NCI-H446 (cell line): ENCODE data around the gene DNAJC5.
"Not testable (repeated sequence)": the region's sequence is repeated elsewhere in the genome, so short reads cannot be mapped to it uniquely, and the experiment has no call there.

Experiments used
- DNase-seq, 2 experiments: peaks; one replicate each; lab custom pipeline; 2025; lab: John Stamatoyannopoulos, UW

DNAJC5 gene

DNA sequence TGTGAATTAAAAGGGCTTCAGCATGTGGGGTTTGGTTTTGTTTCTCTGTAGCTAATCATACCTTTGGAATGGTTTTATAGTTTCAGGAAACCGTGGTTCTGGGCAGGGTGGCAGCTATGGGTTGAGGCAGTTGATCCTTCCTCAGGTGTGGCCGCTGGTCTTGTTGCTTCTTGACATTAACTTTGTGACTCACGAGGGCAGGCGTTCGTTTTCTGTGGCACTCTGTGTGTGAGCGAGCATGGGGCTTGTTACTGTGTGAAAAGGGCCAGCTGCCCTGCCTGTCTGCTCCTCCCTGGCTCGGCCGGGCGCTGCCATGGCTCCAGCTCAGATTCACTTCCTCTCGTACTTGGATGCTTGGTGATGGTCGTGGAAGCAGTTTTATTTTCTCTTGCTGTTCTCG lies 16.2 kb downstream of the DNAJC5 start:
- DNase-seq = no peak

DNA sequence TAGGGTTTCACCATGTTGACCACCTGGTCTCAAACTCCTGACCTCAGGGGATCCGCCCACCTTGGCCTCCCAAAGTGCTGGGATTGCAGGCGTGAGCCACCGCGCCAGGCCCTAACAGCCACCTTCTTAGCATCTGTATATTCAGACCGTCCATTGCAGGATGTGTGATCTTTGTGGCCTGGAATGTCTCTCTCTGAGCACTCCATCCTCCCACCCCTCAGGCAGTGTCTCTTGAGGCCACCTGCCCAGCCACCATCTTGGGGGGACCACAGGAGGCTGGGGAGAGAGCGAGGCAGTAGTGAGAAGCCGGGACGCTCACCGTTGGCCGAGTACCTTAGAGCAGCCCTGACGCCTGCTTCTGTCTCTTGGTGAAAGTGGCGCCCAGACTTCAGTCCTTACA lies 18.8 kb downstream of the DNAJC5 start:
- no peak for DNase-seq

DNA sequence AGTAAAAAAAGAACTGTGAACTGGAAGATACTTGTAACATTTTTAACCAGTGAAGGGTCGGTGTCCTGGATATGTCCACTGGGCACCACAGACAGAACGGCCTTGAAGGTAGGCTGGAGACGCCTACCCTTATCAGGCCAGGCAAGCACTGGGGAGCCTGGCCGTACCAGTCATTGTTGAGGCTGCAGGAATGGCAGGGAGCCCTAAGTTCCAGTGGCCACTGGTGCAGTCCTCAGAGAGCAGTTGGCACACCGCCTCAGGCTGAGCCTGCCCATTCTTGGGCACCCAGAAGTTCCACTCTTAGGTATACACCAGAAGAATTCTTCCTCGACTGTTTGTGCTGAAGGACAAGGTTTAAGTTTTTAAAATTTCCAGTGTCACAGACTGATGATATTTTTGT lies 20.5 kb downstream of the DNAJC5 start:
- DNase-seq = no peak

DNA sequence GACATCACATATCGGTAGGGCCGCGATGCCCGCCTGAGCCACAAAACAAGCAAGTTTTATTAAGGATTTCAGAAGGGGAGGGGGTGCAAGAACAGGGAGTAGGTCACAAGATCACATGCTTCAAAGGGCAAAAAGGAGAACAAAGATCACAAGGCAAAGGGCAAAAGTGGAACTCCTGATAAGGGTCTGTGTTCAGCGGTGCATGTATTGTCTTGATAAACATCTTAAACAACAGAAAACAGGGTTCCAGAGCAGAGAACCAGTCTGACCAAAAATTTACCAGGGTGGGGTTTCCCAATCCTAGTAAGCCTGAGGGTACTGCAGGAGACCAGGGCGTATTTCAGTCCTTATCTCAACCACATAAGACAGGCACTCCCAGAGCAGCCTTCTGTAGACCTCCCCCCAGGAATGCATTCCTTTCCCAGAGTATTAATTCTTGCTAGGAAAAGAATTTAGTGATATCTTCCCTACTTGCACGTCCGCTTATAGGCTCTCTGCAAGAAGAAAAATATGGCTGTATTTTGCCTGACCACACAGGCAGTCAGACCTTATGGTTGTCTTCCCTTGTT lies 21.5 kb downstream of the DNAJC5 start:
- DNase-seq = not testable (repeated sequence)

DNA sequence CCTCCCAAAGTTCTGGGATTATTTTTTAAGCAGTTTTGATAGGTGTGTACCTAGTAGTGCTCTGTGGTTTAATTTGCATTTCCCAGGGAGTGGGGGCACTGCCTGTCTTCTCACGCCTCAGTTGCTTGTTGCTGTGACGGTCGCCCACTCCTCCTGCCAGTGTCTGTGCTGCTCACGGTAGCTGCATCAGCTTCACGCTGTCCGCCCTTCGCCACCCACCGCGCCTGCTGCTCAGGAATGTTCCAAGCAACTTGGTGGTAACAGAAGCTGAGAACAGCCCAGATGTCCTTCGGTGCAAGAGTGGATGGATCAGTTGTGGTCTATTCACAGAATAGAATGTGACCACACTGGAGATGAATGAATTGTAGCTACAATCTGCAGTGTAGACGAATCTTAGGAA lies 22.9 kb downstream of the DNAJC5 start:
- DNase-seq = no peak

DNA sequence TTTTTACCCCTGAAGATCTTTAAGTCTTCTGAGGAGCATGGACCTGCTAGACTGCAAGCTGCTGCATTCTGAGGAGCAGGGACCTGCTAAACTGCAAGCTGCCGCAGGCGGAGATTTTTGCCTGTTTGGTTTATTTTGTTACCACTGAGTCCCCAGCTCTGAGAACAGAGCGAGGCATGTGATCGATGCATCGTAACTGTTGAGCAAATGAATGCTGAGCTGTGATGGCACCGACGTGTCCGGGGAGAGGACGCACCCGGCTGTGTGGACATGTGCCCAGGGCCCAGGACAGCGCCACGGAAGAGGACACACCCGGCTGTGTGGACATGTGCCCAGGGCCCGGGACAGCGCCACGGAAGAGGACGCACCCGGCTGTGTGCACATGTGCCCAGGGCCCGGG lies 24.2 kb downstream of the DNAJC5 start:
- DNase-seq = no peak

DNA sequence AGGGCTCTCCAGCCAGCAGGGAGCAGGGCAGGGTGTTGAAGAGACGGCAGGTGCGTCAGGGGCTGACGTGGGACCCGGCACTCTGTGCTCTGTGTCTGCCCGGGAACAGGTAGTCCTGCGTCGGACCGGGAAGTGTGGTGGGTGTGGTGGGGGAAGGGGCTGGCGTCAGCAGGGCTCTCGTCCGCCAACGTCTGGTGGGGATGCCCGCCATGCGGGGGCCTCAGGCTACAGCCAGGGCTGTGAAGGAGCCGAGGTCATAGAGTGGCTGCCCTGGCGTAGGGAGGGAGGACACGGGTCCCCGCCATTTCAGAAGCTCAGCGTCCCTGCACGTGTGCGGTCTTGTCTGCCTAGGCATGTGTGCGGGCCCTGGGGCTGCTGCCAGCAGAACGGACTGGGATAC lies 25.3 kb downstream of the DNAJC5 start:
- no peak for DNase-seq

DNA sequence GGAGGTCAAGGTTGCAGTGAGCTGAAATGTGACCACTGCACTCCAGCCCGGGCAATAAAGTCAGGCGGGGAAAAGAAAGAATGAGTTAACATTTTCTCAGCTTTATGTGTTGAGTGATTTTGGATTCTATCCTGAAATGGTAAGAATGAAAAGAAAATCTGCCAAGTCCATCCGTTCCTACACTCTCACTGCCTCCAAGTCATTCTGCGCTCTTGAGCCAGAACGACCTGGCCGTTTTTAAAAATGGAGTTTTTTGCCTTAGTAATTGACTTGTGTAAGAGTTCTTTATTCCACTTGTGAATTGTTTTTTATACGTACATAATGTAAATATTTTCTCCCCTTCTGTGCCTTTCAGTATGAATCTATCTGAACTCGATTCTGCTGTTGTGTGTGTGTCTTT lies 28.7 kb downstream of the DNAJC5 start:
- no peak for DNase-seq

DNA sequence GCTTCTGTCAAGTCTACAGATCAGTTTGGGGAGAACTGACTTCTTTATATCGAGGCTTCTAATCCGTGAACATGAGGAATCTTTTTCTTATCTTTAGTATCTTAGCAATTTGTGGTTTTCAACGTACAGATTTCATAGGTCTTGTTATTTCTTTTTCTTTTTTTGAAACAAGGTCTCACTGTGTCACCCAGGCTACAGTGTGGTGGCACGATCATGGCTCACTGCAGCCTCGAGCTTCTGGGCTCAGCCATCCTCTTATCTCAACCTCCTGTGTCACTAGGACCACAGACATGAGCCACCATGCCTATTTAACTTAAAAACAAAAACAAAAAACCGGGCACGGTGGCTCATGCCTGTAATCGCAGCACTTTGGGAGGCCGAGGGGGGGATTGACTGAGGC lies 29.3 kb downstream of the DNAJC5 start:
- DNase-seq = no peak

DNA sequence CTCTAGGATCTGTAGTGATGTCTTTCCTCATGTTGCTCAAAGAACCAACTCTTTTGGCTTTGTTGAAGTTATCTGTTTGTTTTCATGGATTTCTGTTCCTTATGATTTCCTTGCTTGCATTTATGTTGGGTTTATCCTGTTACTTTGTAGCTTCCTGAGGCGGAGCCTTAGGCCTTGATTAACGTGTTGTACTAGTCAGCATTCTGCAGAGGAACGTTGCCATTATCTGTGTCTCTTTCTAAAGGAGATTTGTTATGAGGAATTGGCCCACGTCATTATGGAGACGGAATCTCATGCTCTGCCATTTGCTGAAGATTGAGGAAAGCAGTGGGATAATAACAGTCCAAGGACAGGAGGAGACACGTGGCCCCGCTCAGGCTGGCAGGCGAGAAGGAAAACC lies 31.4 kb downstream of the DNAJC5 start:
- DNase-seq = no peak

DNA sequence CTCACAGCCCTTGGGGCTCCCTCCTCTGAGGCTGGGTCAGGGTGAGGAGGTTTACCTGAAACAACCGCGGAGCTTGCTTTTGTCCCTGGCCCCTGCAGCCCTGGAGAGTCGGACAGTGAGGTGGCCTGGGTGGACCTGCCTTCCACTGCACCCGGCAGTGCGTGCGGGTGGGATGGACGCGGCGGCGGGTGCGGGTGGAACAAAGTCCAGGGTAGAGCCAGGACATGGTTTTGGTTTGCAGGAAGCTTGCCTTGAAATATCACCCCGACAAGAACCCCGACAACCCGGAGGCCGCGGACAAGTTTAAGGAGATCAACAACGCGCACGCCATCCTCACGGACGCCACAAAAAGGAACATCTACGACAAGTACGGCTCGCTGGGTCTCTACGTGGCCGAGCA lies 34.1 kb downstream of the DNAJC5 start:
- DNase-seq = no peak

DNA sequence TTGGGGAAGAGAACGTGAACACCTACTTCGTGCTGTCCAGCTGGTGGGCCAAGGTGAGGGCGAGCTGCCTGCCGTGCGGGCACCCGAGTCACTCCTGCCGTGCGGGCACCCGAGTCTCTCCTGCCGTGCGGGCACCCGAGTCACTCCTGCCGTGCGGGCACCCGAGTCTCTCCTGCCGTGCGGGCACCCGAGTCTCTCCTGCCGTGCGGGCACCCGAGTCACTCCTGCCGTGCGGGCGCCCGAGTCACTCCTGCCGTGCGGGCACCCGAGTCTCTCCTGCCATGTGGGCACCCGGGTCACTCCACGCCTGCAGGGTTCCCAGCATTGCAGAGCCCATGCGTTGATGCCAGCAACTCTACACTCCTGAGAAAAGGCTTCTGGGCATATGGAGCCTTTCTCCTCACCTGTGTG lies 34.6 kb downstream of the DNAJC5 start:
- DNase-seq = not testable (repeated sequence)

DNA sequence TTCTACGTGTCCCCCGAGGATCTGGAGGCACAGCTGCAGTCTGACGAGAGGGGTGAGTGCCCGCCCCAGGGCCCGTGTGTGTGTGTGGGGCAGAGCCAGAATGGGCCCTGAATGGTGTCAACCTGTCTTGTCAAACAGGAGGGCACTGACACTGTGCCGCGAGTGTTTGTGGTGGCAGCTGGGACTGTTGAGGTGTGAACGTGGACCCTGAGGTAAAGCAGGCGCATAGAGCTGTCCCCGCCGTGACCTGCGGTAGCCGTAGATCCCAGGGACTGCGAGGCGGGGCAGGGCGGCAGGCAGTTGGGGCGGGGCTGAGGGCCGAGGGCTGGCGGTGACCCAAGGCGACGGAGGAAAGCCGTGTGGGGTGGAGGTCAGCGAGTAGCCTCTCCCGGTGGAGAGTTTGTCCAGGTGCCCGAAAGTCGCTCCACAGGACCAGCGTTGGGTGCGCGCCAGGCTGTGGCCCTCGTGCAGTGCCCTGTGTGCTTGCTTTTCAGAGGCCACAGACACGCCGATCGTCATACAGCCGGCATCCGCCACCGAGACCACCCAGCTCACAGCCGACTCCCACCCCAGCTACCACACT lies 36.1 kb downstream of the DNAJC5 start:
- no peak for DNase-seq

DNA sequence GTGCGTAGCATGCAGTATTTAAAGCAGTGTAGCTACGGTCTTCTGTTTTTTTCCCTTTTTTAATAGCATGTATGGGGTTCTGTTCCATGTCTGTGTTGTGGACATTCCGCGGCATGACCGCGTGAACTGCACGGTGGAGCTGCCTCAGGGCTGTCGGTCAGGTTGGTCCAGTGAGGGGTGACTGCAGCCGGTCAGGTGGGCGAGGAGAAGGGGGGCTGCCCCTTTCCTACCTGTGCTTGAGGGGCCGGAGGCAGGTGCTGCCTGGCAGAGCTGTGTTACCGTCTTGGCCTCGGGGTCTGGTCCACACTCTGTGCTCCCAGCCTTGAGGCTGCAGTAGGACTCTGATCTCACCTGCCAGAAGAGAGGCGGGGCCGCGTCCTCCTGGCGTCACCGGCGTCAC lies 36.8 kb downstream of the DNAJC5 start:
- DNase-seq = no peak

DNA sequence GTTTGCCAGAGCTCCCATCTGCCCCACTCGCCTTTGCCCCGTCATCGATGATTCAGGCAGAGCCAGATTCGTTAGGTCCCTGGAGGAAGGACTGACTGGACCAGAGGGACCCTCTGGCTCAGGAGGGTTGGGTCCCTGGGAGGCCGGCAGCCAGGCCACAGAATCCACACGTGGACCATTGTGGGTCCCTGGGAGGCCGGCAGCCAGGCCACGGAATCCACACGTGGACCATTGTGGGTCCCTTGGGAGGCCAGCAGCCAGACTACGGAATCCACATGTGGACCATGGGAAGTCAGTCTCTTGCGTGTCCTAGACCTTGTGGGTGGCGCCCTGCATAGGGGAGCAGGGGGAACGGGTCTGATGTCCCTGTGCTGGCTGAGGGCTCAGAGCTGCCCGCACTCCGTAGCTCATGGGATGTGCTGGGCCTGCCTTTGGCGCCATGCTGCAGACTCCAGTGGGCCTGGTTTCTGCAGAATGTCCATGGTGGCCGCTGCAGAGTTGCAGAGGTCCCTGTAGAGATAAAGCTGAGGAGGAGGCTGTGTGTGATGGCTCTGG lies 37.8 kb downstream of the DNAJC5 start:
- DNase-seq = no peak

DNA sequence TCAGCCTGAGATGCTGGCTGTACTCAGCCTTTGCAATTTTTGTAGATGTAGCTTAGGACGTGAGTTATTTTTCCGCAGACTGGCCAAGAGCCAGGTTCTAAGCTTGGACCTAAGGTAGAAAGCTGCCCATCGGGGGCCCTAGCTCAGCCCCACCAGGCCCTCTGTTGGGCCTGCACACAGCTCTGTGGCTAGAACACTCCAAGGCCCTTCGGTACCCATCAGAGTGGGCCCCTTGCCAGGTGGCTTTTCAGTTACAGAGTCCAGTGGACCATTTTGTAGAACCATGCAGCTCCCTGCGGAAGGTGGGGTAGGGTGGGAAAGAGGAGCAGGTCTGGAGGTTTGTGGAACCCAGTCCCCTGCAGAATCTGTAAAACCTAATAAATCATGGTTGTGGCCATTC lies 38.7 kb downstream of the DNAJC5 start:
- DNase-seq = no peak

DNA sequence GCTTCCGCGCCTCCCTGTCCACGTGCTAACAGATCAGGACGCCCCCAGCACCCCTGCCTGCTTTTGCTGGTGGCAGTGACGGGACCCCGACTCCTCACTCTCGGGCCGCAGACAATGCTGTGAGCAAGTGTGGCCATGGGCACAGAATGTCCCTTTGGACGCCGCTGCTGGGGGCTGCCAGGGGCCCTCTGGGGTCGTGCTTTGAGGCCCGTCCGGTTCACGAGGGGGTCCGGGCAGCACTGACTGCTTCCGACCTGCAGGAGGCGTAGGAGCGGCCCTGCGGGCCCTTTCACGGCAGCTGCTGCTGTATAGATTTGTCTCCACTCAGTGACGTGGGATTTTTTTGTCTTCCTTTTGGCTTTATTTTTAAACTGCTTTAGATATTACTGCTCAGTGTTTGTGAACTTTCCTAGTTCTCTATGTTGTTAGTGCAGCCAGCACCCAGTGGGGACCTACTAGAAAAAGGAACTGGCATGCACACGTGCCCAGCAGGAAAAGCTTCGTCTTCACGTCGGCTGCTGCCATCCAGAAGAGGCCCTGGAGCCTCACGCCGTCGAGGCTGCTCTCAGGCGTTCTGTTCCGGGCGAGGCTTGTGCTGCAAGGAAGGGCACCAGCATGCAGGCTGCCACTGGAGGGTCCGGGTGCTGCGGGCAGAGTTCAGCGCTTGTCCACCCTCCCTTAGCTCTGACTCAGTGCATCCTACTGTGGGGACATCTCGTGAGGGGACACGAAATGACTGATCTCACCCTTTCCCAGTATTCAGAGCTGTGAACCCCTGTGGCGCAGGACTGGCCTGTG lies 39.5 kb downstream of the DNAJC5 start:
- no peak for DNase-seq

DNA sequence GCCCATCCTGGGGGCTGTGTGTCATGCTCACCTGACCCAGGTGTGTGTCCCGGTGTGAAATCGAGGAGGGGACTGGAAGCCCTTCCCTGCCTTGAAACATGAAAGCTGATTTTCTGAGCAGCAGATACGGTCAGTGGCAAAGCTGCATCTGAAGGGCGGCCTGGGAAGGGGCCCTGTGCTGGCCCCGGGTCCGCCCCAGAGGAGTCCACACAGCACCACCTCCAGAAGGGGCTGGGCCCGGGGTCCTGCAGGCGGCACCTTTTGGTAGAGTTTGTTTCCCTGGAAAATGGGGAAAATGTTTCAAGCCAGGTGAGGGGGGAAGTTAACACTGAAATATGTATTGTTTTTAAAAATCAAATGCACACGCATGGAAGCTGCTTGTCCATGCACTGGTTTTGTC lies 40.5 kb downstream of the DNAJC5 start:
- no peak for DNase-seq

DNA sequence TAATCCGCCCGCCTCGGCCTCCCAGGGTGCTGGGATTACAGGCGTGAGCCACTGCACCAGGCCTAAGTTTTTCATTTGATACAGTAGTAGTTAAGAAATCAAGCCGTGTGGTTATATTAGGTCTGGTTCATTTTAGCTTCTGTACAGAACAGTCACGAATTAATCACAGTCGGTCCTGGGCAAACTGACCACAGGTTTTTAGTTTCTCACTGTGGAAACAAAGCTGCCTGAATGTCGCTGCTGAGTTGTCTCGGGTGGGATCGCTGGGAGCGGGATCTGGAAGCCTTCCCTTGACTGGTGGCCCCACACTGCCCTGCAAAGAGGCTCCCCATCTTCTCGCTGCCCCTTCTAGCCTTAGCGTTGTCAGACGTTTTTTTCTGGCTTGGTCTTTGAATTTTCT lies 42.7 kb downstream of the DNAJC5 start:
- DNase-seq = no peak

DNA sequence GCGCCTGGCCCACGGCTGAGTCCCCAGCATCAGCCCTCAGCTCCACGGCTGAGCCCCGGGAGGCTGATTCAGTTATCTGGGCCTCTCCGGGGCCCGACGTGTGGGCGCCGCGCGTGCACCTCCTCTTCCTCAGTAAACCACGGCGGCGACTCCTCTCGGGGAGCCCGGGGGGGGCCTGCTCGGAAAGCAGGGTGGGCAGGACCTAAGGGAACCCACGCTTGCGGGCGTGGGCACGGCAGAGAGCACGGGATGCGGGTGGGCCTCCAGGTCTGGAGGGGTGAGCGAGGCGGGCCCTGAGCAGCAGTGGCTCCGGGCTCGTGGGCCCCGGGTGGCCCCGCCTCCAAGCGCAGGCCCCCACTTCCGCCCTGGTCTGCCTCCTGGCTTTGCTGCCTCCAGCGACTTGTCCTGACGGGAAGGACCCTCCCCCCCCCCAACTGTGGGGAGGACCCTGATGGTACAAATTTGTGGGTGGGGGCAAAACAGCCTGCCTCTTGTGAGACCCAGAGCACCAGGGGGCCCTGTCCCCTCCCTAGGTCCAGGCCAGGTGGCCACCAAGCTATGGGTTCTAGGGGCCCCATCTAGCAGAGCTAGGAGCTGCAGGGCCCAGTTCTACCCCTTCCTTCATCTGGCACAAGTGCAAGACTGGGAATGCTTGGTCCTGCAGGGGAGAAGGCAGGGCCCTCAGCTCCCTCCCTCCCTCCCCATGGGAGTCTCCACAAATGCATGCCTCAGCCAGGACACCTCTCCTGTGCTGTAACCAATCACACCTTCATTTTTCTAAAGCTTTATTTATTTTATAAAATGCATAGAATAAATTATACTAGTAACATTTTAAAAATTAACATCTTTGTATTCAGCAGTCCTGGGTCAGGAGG lies 44.4 kb downstream of the DNAJC5 start:
- no peak for DNase-seq

DNA sequence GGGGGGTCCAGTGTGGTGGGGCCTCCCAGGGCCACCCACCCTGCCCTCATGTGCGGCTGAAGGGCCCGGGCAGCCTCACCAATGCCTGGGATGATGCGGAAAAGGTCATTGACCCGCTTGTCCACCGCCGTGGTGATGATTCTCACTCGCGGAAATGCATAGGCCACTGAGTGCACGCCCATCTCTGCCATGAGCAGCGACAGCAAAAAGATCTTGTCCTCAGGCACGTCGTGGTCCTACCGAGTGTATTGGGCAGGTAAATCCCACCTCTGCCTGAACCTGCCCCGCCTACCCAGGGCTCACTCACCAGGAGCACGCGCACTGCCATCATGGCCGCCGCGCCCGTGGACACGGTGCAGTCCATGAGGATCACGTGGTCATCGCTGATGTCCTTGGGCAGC lies 45.1 kb downstream of the DNAJC5 start:
- DNase-seq = no peak
